Fibroblast of peridontal ligament (primary cell): Measurements from ENCODE around the gene CCDC28B.
A peak's percentile ranks its signal among the peaks of the same experiment; 100 is the strongest.

ENCODE experiments used
- DNase-seq: peaks from one replicate; pipeline ENCODE4 v3.0.0-alpha.2; 2010; ENCODE audit errors: extremely low read depth

Gene CCDC28B

DNA sequence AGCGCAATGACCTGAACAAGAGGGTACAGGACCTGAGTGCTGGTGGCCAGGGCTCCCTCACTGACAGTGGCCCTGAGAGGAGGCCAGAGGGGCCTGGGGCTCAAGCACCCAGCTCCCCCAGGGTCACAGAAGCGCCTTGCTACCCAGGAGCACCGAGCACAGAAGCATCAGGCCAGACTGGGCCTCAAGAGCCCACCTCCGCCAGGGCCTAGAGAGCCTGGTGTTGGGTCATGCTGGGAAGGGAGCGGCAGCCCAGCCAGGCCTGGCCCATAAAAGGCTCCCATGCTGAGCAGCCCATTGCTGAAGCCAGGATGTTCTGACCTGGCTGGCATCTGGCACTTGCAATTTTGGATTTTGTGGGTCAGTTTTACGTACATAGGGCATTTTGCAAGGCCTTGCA, 5.4 kb upstream of the CCDC28B start:
- no peak for DNase-seq

DNA sequence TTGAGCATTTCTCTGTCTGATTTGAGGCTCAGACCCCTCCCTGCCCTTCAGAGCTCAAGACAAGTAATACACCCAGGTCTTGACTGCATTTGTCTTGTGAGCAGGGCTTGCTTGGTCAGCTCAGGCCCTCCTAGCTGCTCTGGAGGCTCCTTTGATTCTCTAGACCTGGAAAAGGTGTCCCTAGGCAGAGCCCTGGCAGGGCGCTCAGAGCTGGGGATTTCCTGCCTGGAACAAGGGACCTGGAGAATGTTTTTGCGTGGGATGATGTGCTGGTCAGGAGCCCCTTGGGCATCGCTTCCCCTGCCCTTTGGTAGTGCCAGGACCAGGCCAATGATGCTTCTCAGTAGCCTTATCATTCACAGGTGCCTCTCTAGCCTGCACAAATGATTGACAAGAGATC, 4.9 kb upstream of the CCDC28B start:
- DNase-seq, result no peak

DNA sequence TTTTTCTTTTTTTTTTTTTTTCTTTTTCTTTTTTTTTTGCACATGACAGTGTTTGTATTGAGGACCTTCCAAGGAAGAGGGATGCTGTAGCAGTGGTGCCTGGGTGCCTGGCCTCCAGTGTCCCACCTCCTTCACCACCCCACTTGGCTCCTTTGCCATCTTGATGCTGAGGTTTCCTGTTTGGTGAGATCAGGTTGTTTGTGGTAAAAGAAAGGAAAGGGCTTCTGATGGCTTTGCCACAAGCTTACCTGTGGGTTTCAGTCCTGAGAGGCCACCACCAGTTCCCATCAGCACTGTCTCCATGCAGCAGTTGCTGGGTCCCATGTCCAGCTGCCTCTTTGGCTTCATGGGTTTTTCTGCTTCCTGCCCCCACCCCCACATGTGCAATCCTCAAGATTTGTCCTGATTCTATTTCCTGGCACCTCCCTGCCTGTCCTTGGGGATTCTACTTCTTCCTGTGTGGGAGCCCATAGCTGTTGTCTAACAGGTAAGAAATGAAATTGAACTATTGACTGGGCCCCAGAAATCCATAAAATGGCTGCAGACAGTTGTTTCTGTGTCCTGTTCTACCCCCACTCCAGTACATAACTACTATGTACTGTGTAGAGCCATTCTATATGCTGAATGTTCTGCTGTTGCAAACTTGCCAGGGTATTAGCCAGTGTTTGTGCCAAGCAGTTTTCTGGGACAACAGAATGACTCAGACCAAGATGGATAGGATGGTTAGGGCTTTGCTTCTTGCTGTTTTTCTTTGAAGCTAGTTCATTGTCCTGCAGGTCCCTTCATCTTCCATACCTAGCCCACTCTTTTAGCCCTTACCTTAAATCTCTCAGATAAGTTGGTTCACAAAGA, 4.2 kb upstream of the CCDC28B start:
- peak; percentile 28 for DNase-seq

DNA sequence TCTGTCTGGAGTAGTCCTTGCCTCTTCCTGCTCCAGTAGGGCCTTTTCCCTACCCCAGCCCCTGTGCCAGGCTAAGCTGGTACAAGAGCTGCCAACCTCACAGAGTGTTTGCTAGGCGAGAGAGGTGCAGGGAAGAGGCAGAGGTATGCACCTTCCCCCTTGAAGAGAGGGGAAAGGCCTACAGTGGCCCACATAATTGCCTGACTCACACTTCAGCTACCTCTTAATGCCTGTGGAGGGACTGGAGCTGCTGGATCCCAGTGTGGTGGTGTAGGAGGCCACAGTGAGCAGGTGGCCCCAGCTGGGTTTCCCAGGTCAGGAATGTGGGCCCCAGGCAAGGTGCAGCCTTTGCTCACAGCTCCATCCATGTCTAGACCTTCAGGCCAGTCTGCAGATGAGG, 3.3 kb upstream of the CCDC28B start:
- no peak for DNase-seq

DNA sequence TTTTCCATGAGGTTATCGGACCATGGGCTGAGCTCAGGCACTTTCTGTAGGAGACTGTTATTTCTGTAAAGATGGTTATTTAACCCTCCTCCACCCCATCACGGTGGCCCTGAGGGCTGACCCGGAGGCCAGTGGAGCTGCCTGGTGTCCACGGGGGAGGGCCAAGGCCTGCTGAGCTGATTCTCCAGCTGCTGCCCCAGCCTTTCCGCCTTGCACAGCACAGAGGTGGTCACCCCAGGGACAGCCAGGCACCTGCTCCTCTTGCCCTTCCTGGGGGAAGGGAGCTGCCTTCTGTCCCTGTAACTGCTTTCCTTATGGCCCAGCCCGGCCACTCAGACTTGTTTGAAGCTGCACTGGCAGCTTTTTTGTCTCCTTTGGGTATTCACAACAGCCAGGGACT, 2.6 kb upstream of the CCDC28B start:
- DNase-seq, result no peak

DNA sequence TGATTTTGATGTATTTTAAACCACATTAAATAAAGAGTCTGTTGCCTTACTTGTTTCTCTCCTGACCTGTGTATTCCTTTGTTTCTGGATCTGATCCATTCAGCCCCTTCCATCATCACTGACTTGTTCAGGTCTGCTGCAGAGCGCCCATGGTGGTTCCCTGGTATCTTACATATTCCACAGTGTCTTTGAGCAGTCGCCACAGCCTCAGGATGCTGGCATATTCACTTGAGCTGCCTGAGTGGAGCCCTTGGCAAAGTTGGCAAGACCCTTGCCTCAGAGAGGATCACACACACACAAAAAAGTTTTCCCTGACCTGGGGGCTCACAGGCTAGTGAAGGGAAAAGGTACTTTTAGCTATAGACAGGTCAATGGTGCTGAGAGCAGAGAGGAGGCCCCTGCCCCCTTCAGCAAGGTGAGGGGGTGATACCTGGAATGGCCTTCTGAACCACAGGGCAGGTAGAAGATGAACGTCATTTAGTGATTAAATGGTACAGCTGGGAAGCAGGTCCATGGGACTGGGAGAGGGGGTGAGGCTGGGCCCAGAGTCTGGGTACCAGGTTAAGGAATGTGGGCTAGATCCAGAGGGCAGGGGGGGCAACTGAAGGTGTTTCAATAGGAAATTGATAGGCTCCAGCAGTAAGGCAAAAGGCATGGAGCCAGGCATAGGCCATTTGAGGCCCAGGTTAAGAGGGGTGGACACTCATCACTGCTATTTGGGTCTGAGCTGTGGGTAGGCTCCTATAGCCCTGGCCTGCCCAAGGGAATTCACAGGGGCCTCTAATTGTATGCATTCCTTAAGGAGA, 2.0 kb upstream of the CCDC28B start:
- DNase-seq, result no peak

DNA sequence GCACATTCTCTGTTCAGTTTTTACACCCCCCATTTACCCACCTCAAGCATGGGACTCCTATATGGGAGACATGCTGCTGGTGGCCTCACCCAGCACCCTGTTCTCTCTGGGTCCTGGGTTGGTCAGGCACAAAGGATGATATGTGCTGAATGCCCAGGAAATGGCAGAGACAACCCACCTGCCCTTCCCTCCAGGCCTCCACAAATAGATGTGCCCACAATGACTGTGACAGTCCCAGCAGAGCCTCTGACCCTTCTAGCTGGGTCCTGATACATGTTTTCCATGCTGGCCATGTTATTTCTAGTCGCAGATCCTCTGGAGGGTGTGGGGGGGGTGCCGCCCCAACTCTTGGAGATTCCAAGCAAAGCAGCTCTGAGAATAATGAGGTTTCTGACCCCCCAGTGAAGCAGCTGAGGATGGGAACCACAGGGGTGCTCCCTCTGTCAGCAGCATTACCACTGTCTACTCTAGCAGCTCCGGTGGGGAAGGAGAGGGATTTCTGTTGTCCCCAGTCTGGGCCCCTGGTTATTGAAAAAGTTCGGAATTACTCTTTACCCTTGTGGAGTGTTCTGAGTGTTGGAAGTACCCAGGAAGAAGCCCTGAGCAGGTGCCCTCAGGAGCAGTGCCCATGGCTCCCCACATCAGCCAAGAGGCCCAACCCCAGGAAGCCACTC, 1.2 kb upstream of the CCDC28B start:
- DNase-seq, result no peak

DNA sequence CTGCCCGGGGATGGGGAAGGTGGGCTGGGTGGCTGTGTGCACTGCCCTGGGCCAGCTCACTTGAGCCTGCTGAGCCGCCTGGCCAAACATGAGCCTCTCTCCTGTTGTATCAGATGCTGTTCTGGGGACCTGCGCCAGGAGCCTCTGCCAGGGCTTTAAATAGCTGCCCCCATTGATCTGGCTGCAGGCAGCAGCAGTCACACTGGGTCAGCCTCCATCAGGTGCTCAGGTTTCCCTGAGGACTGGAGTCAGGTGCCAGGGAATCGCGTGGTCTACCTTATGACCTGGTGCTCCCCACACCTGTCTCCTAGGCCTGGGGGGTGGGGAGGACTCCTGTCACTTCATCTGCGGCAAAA, 700 bp upstream of the CCDC28B start:
- DNase-seq, result peak; percentile 32

DNA sequence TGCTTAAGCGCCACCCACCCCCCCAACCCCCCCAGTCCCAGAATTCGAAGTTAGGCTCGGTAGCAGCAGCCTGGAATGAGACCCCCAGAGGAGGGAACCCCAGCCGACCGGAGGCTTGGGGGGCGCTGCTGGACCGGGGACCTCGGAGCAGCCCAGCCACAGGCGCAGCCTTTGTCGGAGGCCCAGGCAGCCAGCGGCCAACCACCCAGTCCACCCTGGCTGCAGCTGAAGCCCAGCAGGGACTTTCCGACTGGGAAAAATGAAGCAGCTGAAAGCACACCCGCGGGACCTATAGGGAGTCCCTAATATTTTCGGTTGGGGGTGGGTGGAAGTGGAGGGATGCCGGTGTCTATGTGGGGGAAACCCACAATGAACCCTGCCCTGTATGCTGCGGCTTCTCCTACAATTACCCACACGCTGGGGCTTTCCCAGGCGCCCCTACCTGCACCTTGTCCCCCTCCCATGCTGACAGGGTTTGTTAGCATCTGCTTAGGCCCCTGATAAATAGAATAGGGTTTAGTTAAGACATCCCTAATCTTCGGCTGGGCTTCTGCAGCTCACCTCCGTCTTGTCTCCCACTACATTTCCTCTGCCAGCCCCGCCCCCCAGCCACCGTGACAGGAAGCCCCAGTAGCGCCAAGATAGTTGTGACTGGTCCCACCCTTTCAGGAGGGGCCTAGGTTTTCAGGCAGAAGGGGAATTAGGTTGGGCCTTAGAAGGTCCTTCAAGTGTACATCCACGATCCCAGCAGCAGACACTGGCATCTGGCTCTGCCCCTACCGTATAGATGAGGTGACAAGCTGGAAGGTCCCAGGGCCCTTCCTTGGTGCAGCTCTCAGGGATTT, 838 bp downstream of the CCDC28B start:
- DNase-seq, result peak; percentile 50

DNA sequence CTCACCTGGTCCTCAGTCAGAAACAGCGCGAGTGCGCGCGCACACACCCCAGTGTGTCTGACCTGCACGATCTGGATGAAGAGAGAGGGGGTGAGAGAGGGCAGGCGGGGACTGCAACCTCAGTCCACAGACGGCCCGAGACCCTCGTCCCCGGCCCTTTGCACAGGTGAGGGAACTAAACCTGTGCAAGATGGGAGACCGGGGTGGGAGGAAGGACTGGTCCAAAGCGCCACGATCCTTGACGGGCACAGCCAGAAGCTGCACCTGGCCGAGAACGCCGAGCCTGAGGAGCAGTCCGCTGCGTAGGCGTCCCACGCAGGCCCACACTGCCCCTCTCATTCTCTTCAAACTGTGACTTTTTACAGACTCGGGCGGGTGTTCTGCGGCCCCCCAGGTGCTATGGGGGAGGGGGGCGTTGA, 4.6 kb downstream of the CCDC28B start:
- DNase-seq, result no peak

DNA sequence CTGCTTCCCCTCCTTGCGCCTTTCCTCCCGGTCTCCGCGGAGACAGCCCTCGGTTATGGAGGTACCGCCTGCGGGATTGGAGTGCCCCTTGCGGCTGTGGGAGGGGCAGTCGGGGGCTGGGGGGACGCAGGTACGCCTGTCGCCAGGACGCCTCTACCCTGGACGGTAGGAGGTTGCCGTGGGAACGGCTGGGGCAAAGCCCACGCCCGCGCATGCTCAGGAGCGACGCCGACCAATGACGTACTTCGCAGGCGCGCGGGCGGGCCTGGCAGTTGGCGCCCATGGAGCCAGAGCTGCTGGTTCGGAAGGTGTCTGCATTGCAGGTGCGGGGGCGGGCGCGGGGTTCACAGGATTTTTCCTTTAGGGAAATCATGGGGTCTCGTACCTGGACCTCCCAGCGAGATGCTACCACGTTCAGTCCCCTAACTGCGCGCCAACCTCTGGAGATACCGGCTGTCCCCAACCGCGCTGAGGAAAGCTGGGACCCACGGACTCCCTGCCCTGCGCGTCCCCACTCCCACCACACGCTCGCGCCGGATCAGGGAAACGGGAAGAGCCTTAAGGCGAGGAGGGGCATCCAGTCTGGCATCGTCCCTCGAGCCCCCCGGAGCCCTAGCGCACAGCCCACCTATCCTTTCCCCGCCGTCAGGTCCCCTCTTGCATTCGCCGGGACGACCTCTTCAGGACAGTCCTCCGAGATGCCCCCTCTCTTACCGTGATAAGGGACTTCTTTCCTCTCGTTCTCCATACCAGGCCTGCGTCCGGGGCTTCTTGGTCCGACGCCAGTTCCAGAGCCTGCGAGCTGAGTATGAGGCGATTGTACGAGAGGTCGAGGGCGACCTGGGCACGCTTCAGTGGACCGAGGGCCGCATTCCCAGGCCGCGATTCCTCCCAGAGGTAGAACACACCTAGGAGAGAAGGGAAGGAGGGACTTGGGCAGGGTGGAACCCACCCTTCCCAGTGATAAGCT, 5.3 kb downstream of the CCDC28B start, which contains the start of gene IQCC:
IQCC (plus strand) TSS at position 271 of the 970 bp plus-strand sequence; CDS start at position 282, 11 bp downstream.
- DNase-seq, result peak; percentile 71

DNA sequence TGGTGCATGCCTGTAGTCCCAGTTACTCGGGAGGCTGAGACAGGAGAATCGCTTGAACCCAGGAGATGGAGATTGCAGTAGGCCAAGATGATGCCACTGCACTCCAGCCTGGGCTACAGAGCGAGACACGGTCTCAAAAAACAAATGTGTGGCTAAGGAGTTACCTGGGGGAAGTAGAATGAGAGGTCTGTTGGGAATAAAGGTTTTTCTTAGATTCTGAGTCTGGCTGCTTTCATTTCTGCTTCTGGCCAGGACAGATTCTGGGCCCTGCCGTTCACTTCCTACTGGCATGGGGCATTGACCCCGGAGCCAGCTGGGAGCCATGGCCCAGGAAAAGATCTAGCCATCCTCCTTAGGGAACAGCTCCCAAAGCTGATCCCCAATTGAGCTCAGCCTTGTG, 8.1 kb downstream of the CCDC28B start:
- DNase-seq, result no peak

DNA sequence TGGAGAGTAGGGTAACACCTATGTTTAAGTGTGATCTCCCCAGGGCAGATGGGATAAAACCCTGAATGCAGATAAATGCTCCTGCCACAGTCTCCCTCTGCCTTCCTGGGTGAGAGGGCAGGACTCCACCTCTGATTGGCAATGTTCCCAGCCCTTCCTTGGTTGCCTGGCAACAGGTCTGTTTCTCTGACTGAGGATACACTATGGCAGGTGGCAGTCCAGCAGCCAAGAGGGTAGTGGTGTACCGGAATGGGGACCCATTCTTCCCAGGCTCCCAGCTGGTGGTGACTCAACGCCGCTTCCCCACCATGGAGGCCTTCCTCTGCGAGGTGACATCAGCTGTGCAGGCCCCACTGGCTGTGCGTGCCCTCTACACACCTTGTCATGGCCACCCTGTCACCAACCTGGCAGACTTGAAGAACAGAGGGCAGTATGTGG, 8.5 kb downstream of the CCDC28B start, which contains the start of gene DCDC2B:
DCDC2B (plus strand) TSS at position 199 of the 438 bp plus-strand sequence; CDS start at position 204, 5 bp downstream.
- DNase-seq, result no peak

DNA sequence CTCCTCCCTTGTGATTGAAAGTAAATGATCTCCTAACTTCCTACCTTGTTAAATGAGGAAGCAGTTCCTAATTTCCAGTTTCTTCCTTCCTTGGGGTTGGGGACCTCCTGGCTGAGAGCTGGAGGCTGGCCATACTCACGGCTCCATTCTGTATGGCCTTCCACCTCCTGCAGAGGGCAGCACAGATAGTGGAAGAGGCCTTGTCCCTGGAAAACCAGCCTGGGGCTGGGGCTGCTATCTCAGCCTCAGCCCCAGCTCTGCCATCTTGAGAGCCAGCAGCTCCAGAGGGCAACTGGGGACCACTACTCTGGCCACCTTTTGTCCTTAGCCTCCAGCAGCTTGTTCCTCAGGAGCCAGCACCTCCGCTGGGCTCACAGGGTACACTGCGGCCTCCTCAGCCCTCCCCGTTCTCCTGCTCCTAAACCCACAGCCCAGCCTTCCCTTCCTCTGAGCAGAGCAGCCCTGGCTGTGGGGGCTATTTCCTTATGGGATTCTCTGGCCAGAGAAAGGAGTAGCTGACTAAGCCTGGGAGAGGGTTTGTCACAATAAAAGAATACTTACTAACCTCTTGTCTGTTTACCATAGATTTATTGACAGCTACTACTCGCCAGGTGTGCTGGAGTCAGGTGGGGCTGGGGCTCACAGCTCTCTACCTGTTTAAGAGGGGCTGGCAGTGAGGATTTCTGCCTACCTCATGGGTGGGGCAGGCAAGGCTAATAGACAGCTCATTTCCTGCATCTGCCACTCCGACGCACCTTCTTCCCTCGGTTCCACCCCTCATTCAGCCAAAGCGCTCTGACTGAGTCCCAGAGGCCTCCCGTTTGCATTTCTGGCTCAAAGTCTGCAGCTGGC, 15.5 kb downstream of the CCDC28B start:
- peak; percentile 65 for DNase-seq

DNA sequence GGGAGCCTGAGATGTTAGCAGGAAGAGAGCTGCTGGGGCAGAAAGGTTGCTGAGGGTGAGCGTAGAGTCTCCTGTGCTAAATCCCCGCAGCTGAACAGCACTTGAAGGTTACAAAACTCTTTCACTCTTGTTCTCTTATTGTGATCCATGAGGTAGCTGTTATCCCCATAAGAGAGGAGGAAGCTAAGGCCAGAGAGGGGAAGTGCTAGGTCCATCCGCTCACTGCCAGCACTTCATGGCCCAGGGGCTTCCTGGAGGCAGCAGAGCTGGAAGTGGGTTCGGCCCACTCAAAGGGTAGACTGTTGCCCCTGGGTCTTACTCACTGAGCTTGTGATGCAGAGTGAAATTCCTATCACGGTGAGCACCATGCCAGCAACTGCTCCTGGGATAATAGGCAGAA, 16.2 kb downstream of the CCDC28B start:
- DNase-seq, result no peak

DNA sequence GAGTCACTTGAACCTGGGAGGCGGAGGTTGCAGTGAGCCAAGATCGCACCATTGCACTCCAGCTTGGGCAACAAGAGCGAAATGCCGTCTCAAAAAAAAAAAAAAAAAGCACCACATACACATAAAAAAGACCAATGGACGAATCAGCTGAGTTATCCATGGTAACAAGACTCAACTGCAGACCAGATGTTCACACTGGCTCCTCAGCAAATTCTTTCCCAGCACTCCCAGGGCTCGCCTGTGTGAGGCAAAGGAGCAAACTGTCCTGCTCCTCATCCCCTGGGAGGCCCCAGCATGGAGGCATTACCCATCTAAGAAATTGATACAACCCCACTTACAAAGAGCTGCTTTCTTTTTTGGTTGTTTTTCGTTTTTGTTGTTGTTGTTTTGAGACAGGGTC, 18.6 kb downstream of the CCDC28B start:
- DNase-seq, result peak; percentile 37

DNA sequence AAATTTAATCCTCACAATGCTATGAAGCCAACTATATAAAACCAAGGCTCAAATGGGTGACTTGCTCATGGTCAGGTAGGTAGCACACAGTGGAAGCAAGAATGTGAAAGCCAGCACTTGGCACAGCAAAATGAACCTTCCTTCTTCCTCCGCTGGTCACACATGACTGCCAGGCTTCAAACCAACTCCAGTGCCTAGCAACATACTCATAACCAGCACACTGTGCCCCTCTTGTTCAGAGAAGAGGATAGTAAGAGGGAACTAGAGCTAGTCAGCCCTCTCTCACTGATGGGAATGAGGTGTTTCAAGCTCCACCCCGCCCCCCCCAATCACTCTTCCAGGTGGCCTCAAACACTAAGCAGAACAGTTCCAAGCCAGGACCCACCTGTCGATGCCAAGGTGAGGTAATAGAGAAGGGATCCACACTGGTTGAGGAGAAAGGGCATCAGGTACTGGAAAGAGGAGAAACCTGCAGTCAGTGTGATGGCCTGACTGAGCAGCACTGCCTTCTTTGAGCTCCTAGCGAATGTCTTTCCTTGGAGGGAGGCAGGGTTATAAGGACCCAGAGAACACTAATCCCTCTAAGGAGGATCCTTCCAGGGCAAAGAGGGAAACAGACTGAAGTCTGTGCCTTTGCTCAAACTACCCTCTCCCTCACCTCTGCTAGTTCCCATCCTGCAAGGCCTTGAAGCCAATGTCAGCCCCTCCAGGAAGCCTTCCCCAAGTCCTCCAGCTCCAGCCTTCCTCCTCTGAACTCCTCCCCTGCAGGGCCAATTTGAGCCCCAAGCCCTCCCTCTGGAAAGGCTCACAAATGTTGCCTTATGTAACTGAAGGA, 20.6 kb downstream of the CCDC28B start:
- DNase-seq, result no peak

DNA sequence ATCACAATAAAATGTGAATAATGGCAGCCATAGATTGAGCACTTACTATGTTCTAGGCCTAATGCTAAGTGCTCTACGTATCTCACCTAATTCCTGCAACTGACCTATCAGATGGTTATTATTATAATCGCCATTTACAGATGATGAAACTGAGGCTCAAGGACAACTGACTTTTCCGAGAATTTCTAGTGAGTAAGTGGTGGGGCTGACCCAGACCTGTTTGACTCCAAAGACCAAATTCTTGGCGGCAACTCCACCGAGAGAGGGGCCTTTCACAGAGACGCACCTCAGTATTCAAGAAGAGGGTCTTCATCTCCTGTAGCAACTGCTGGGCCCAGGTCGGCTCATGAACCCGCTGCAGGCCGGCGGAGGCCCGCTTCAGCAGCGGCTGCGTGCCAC, 21.2 kb downstream of the CCDC28B start:
- no peak for DNase-seq
